VCaP (cell line): ENCODE data around the gene CDC123.

Experiments
- H3K27ac ChIP-seq: fragments of 450-650 bp; 2 replicates; pipeline ENCODE4 v1.5.1; 2017
- TF ChIP-seq, protein P1 (sequence below): fragments of 450-650 bp; conservative IDR thresholded peaks from 2 replicates; pipeline ENCODE4 v1.5.1; 2017; ENCODE audit warnings: mild to moderate bottlenecking, moderate library complexity

The CDC123 gene

DNA sequence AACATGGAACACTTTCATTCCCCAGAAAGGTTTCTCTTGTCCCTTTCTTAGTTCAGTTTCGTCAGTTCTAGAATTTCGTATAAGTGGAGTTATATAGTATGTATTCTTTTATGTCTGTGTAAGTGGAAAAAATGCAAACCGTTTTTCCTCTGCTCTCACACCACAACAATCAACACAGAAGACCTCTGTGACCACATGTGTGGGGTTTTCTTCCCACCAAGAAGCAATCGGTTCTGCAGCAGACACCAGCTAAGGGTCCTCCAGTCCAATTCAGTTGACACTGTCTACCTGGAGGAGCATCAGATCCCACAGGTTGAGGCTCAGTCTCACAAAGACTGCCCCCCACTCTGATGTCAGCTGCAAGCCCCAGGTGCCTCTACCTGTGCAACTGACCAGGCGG lies 6.2 kb downstream of the CDC123 start:
- TF ChIP-seq, protein P1, sequence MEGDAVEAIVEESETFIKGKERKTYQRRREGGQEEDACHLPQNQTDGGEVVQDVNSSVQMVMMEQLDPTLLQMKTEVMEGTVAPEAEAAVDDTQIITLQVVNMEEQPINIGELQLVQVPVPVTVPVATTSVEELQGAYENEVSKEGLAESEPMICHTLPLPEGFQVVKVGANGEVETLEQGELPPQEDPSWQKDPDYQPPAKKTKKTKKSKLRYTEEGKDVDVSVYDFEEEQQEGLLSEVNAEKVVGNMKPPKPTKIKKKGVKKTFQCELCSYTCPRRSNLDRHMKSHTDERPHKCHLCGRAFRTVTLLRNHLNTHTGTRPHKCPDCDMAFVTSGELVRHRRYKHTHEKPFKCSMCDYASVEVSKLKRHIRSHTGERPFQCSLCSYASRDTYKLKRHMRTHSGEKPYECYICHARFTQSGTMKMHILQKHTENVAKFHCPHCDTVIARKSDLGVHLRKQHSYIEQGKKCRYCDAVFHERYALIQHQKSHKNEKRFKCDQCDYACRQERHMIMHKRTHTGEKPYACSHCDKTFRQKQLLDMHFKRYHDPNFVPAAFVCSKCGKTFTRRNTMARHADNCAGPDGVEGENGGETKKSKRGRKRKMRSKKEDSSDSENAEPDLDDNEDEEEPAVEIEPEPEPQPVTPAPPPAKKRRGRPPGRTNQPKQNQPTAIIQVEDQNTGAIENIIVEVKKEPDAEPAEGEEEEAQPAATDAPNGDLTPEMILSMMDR = no peak
- no peak overlapping the region for H3K27ac ChIP-seq

DNA sequence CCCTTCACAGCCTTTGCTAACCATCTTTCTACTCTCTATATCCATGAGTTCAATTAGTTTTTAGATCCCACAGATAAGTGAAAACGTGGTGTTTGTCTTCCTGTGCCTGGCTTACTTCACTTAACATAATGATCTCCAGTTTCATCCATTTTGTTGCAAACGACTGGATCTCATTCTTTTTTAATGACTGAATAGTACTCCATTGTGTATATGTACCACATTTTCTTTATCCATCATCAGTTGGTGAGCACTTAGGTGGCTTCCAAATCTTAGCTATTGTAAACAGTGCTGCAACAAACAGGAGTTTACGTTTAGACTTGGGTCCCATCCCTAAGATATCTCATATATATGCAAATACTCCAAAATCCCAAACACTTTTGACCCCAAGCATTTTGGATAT lies 9.1 kb downstream of the CDC123 start:
- H3K27ac ChIP-seq = no peak overlapping the region
- TF ChIP-seq, protein P1 = no peak

DNA sequence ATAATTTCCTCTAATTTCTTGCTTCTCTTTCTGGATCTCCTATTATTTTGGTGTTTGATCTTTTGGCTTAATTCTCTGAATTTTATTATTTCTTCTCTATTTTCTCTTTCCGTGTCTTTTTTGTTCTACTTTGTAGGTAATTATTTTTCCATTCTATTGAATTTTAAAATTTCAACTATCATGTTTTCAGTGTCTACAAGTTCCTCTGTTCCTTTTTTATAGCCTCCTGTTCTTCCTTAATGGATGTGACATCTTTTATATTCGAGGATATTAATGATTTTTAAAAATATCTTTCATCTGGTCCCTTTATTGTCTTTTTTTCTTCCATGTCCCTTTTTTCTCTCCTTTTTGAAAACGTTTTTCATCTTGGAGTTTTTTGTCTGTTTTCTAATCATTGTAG lies 11.1 kb downstream of the CDC123 start:
- TF ChIP-seq, protein P1 = no peak
- no peak overlapping the region for H3K27ac ChIP-seq

DNA sequence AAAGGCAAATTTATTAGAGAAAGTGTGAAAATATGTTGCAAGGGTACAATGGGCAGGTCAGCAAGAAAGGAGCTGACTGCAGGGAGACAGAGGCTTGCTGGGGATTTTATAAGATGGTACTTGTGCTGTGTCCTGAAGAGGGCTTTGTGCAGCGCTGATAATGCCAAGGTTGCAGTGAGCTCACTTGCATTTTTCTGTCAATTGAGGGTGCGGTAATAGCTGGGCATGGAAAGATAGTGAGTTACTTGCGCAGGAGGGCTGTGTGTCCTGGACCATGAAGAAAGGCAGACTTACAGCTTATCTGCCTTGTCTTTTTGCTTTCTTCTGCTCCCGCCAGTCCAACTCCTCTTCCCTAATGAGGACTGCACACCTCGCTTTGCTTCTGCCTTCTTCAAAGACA lies 12.5 kb downstream of the CDC123 start:
- TF ChIP-seq, protein P1 = no peak
- H3K27ac ChIP-seq = no peak overlapping the region

DNA sequence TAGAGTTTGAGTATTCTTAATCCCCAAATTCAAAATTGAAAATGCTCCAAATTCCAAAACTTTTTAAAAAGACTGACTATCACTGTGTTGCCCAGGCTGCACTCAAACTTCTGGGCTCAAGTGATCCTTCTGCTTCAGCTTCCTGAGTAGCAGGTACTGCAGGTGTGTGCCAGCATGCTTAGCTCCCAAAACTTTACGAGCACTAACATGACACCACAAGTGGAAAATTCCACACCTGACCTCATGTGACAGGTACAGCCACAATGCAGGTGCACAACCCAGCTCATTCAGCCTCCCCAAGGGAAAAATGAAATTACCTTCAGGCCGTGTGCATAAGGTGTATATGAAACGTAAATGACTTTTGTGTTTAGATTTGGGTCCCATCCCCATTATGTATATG lies 16.5 kb downstream of the CDC123 start:
- H3K27ac ChIP-seq = peak overlapping the region; percentile 24
- TF ChIP-seq, protein P1 = no peak

DNA sequence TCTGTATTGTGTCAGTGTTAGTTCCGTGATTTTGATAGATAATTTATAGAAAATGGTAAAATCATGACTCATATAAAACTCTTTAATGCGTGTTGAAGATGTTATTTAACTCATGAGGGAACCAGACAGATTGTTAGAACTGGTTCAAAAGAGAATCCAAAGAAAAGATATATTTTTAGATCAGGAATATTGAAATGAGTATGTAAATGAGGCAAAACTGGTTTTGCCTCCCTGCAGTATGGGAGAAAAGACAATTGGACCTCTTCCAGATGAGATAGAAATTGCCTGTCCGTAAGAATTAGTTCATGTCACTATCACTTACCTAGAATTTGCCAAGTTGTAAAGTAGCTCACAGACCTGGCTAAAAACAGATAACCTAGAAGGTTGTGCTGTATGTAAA lies 17.6 kb downstream of the CDC123 start:
- peak overlapping the region; percentile 24 for H3K27ac ChIP-seq
- TF ChIP-seq, protein P1 = no peak

DNA sequence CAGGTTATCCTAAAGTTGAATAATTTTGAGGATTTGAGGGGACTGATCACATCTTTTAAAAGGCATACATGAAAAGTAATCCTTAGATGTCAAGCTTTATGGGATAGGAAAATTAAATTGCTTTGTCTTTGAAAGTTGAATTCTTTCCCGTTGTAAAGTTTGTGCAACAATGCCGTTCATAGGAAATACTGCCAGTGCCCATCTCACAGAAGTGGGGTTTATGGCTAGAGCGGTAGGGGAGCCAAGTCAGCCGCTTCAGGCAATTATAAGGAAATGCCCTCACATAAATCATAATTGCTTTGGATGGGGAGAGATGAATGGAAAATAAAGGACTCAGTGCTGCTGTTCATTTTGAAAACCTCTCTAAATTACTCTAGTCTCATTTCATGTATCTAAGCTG lies 18.1 kb downstream of the CDC123 start:
- H3K27ac ChIP-seq = peak overlapping the region; percentile 24; the same call in 1 of the 2 replicates

More for the DNA sequence above, 18.1 kb downstream of the CDC123 start:
- TF ChIP-seq, protein P1 = no peak
